GM19023 (cell line): Measurements from ENCODE around the gene AKAP7.

Source experiments
- ATAC-seq: cut with Tn5 transposase; IDR thresholded peaks from one replicate; pipeline ENCODE4 v1.9.1; 2021; ENCODE audit warnings: mild to moderate bottlenecking, moderate library complexity; ENCODE audit not compliant: unreplicated experiment

AKAP7 gene

GRCh38 chr6:131132360-131132759, 2.9 kb upstream of the AKAP7 start:
- no peak for ATAC-seq

GRCh38 chr6:131134220-131134979, 867 bp upstream of the AKAP7 start:
- no peak for ATAC-seq

GRCh38 chr6:131134980-131135243, 355 bp upstream of the AKAP7 start:
- no peak for ATAC-seq

GRCh38 chr6:131136021-131136786, 937 bp downstream of the AKAP7 start:
- ATAC-seq = no peak

GRCh38 chr6:131139599-131139998, 4.3 kb downstream of the AKAP7 start:
- ATAC-seq = no peak

GRCh38 chr6:131143319-131143718, 8.1 kb downstream of the AKAP7 start:
- no peak for ATAC-seq

- ATAC-seq = no peak
Measured at GRCh38 chr6:131146865-131147264, 11.6 kb downstream of the AKAP7 start.

GRCh38 chr6:131156411-131156810, 21.1 kb downstream of the AKAP7 start:
- no peak for ATAC-seq

GRCh38 chr6:131159578-131159977, 24.3 kb downstream of the AKAP7 start:
- no peak for ATAC-seq

- no peak for ATAC-seq
Measured at GRCh38 chr6:131160254-131160758, 25.0 kb downstream of the AKAP7 start.

GRCh38 chr6:131161987-131162386, 26.7 kb downstream of the AKAP7 start:
- ATAC-seq = no peak

- ATAC-seq = no peak
Measured at GRCh38 chr6:131163886-131164285, 28.6 kb downstream of the AKAP7 start.

- ATAC-seq = no peak
Measured at GRCh38 chr6:131164506-131164905, 29.2 kb downstream of the AKAP7 start.

- no peak for ATAC-seq
Measured at GRCh38 chr6:131167773-131168172, 32.5 kb downstream of the AKAP7 start.

GRCh38 chr6:131169613-131170012, 34.3 kb downstream of the AKAP7 start:
- ATAC-seq = no peak

- no peak for ATAC-seq
Measured at GRCh38 chr6:131172222-131172621, 37.0 kb downstream of the AKAP7 start.

- ATAC-seq = no peak
Measured at GRCh38 chr6:131173680-131174079, 38.4 kb downstream of the AKAP7 start.

GRCh38 chr6:131175564-131175963, 40.3 kb downstream of the AKAP7 start:
- no peak for ATAC-seq

GRCh38 chr6:131177996-131178395, 42.7 kb downstream of the AKAP7 start:
- ATAC-seq = no peak

- no peak for ATAC-seq
Measured at GRCh38 chr6:131182991-131183425, 47.7 kb downstream of the AKAP7 start.

- ATAC-seq = no peak
Measured at GRCh38 chr6:131183427-131184095, 48.3 kb downstream of the AKAP7 start.

GRCh38 chr6:131191590-131191989, 56.3 kb downstream of the AKAP7 start:
- no peak for ATAC-seq
